ENCODE data around the gene CFAP20DC.
"Not testable (repeated sequence)": the region's sequence is repeated elsewhere in the genome, so short reads cannot be mapped to it uniquely, and the experiment has no call there.

Gene CFAP20DC

GRCh38 chr3:59049671-59050331 lies at the start of gene CFAP20DC:
CFAP20DC (minus strand) TSS chr3:59050025; CDS start chr3:59049631, 394 bp downstream.
- peak in 1 of 2 donors; percentile 36 for DNase-seq

GRCh38 chr3:59098516-59098915 lies 48.7 kb upstream of the CFAP20DC start:
- not testable (repeated sequence) for DNase-seq

DNA sequence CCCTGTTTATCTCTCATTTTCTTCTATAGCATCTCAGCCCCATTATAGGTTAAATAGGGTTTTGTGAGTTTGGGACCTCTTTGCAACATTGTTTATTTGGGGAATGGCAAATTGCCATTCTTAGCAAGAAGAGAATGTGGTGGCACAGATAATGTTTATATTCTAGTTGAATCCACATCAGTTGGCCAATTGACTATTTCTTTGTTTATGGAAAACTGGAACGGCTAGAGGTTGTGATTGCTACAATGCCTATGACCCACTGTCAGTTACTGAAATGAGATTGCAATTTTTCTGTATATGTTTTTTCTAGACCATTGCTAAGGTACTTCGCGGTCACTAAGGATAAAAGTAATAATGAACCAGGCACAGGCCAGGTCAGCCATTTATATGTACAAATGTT lies 44.6 kb upstream of the CFAP20DC start:
- no peak for DNase-seq

DNA sequence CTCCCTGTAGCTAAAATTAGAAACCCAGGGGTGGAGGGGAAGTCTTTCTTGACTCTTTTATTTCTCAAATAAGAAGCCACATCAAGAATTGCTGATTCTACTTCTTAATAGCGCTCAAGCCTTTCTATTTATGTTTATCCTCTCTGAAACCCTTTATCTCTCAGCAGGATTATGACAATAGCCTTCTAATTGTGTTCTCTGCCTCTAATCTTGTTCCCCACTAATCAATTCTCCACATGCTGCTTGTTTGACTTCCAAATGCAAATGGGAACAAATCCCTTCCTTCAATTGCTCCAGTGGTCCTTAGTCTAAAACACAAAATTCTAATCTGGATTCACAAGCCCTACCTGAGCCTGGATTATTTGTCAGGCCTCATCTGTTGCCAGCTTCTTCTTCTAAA lies 43.7 kb upstream of the CFAP20DC start:
- DNase-seq: no peak

- DNase-seq: no peak
Observed at GRCh38 chr3:59088761-59089160, 38.9 kb upstream of the CFAP20DC start.

GRCh38 chr3:59085976-59086375 lies 36.2 kb upstream of the CFAP20DC start:
- DNase-seq: no peak

DNA sequence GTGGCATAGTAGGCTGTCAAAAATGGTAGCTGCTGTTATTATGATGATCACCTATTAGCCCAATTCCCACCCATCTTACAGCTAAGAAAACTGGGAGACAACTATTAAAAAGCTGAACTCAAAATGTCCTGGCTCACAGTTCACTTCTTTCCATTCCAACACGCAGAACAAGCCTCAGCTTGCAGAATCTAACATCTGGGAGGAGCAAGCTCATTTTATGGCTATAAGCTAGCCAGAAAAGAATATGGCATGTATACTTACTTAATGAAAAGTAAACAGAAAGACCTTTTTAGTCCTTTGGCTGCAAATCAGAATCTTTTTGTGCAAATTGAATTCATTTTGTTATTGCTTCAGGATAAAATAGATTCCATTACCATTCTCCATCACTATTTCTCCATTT lies 34.8 kb upstream of the CFAP20DC start:
- no peak for DNase-seq

DNA sequence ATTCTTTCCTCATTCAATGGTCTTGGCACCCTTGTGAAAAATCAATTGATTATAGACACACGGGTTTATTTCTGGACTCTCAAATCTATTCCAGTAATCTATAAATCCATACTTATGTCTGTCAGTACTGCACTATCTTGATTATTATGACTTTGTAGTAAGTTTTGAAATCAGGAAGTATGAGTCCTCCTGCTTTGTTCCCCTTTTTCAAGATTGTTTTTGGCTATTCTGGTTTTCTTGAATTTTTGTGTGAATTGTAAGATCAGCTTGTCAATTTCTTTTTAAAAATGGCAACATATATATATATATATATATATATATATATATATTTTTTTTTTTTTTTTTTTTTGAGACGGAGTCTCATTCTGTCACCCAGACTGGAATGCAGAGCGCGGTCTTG lies 32.3 kb upstream of the CFAP20DC start:
- no peak for DNase-seq

DNA sequence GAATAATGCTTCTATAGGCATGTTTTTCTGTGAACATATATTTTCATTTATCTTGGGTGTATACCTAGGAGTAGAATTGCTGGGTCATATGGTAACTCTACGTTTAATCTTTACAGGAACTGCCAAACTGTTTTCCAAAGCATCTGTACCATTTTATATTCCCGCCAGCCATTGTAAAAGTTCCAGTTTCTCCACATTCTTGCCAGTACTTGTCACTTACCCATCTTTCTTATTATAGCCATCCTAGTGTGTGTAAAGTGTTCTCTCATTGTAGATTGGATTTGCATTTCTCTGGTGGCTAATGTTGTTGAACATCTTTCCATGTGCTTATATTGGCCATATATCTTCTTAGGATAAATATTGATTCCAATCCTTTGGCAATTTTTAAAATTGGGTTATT lies 31.2 kb upstream of the CFAP20DC start:
- no peak for DNase-seq

DNA sequence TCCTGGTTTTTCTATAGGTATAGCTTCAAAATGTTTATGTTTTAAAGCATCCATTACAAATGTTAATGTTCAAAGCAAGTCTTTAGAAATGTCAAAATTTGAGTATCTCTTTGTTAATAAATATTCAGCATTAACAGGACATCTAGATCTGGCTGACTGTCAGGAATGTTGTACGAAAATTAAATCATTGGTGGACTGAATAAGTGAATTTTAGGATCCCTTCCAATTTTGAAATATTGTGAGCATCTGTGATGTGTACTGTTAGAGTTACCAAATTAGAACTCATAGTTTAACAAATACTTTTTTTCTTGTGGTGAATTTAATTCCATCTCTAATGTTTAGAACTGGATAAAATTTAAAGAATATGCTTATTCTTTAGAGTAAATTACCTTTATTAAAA lies 30.1 kb upstream of the CFAP20DC start:
- DNase-seq: no peak

- DNase-seq: no peak
Observed at GRCh38 chr3:59074764-59075163, 24.9 kb upstream of the CFAP20DC start.

- no peak for DNase-seq
Observed at GRCh38 chr3:59072681-59073080, 22.9 kb upstream of the CFAP20DC start.

DNA sequence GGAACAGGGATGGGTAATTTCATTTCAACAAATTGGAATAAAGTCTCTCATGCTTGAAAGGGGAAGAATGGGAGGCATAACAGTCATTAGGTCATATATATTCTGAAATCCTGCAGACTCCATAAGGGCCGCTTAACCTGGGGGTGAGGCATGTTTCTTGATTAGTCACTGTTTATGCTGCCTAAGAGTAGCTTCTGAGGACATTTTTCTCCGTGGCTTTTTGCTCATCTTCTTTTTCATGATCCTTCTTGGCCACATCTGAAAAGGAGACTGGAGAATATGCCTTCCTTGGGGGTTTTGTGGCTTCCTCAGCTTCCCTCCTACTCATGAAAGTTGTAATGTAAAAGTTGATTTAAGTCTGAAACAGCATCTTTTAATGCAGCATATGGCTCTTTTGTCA lies 20.0 kb upstream of the CFAP20DC start:
- no peak for DNase-seq

DNA sequence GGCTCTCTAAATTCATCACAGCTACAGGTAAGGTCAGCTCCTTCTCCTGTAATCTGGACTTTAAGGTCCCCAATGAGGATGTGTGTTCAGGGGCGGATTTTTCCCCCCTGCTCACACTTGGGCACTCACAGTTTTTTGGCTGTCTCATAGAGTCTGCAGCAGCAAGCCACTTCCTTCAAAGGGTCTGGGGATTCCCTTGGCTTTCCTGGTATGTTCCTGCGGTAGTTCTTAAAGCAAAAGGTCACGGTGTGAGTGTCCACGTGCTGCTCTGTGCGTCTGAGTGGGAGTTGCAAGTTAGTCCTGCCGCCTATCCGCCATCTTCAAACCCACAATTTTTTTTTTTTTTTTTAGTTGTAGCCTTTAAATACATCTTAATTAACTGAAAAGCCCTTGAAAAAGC lies 15.4 kb upstream of the CFAP20DC start:
- no peak for DNase-seq

GRCh38 chr3:59064728-59065127 lies 14.9 kb upstream of the CFAP20DC start:
- no peak for DNase-seq

DNA sequence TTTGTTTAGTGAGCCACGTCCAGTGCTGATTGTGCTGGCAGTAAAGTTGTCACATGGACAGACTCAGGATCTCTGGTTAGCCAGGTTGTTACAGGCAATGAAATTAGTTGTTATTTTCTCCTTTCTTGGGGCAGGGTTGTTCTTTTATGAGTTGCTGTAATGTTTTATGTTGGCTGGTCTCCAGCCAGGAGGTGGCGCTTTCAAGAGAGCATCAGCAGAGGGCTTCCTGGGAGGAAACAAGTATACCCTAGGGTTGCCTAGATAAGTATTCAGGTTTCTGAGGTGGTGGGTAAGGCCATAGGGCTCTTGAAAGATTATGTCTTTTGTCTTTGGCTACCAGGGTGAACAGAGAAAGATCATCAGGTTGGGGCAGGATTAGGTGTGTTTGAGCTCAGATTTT lies 14.5 kb upstream of the CFAP20DC start:
- no peak for DNase-seq

GRCh38 chr3:59056706-59057105 lies 6.9 kb upstream of the CFAP20DC start:
- DNase-seq: no peak

- DNase-seq: no peak
Observed at GRCh38 chr3:59052803-59053411, 3.1 kb upstream of the CFAP20DC start.

- DNase-seq: not testable (repeated sequence)
Observed at GRCh38 chr3:59050811-59051414, 1.1 kb upstream of the CFAP20DC start.

GRCh38 chr3:59046839-59047238 lies 3.0 kb downstream of the CFAP20DC start:
- DNase-seq: no peak

DNA sequence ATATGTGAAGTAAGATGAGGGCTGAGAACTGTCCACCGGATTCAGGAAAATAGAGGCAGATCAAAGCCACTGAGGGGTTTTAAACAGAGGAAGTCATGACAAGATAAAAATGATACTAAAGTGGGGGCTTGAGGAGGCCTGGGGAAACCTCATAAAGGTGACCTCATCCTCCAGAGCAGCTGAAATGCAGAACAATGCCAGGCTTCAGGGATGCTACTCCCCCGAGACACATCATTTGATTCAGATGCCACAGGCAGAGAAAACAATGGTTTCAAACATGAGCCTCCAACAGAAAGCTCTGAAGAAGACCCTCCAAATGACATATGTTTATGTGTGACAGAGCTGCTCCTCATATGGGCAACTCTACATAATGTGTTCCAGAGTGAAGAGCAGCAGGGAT lies 6.4 kb downstream of the CFAP20DC start:
- DNase-seq: no peak

DNA sequence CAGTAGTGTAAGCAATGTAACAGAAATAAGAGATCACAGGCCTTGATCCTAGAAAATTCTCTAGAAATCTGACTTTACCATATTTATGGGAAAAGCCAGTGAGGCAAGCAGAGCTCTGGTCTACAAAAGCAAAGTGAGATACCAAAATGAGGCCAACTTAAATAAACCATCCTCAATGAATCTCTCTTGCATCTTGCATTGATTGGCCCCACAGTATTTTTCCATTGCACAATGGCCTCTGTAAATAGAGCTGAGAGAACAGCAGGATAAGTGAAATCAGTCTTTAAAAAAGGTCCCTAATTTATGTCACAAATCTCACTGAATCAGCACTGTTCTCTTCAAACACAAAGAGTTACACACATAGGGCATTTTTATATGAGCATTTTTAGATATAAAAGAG lies 8.9 kb downstream of the CFAP20DC start:
- DNase-seq: no peak

- no peak for DNase-seq
Observed at GRCh38 chr3:59027607-59028006, 22.2 kb downstream of the CFAP20DC start.

DNA sequence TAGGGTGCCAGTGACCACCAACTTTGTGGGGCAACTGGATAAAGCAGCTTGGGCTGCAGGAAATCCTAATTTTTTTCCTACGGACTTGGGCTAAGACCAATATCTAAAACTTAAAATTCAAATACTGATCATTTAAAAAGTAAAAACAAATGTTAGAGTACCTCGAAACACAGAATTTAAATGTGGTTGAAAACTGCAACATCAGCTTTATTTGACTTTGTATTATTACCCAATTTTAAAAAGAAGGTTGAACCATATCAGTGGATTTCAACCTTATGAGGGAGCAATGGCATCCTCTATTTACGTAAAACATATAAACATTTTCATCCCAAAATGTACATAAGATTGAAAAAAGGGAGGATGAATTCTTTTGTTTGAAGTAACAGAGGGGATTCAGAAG lies 26.2 kb downstream of the CFAP20DC start:
- DNase-seq: no peak

- no peak for DNase-seq
Observed at GRCh38 chr3:59017617-59017984, 32.2 kb downstream of the CFAP20DC start.

Data from bone marrow (tissue), 2 donors.